GM19099 (cell line): ENCODE results near the gene SMARCAL1.

Experiments used
- POLR2A ChIP-seq: IDR thresholded peaks from 3 replicates; pipeline ENCODE4 v1.6.1; 2011; ENCODE audit warnings: low read depth; ENCODE audit not compliant: insufficient read length; ENCODE audit errors: extremely low read depth

The SMARCAL1 gene

DNA sequence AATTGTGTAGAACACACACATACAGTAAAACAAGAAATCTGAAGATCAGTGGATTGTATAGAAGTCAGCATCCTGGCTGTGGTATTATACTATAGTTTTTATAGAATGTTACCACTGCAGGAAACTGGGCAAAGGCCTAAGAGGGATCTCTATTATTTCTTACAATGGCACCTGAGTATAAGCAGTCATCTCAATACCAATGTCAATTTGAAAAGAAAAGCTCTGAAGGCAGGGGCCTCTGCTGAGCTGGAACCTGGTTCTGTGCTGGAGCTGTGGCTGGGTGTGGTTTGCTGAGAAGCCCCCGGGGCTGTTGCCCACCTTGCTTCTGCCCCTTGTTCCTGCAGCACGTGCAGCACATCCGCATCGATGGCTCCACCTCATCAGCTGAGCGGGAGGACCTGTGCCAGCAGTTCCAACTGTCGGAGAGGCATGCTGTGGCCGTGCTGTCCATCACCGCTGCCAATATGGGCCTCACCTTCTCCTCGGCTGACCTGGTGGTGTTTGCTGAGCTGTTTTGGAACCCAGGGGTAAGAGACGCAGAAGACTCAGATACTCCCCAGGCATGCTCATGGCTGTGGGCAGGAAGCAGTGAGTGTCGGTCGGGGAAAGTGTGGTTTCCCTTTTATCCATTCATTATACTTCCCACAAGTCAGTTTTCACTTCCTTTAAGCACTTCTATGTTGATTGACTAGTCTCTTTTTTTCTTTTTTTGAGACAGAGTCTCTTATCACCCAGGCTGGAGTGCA is 62.8 kb downstream of the SMARCAL1 start:
- TF ChIP-seq POLR2A = no peak

DNA sequence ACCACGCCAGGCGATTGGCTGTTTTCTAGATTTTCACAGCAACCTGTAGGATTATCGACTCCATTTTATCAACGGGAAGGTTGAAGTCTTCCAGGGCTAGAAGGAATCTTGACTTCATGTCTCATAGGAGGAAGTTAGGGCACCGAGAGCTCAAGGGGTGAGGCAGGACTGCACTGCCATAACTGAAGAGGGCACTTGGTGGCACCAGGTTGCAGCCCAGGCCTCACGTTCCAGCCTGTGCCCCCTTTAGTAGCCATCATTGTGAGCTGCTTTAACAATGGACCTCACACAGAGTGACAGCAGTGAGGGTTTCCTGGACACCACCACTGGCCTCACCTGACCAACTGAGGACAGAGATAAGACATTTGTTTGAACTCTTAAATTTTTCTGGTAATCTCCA is 63.5 kb downstream of the SMARCAL1 start:
- TF ChIP-seq POLR2A = no peak

GRCh38 chr2:216477283-216478035 is 65.2 kb downstream of the SMARCAL1 start:
- TF ChIP-seq POLR2A = no peak

DNA sequence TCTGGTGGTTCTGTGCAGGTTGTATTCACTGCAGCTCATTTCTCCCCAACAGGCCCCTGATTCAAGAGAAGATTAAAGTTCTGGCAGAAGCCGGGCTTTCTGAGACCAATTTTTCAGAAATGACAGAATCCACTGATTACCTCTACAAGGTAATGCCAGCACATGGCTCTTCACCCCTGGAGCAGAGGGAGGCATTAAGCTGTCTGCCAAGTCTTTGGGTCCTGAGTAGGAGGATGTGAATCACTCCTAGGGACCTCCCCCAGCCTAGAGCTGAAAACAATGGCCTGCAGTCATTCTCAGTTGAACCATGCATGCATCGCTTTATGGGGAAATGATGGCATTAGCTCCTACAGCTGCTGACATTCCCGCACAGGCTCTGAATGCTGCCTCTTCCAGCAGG is 65.9 kb downstream of the SMARCAL1 start:
- TF ChIP-seq POLR2A = no peak

DNA sequence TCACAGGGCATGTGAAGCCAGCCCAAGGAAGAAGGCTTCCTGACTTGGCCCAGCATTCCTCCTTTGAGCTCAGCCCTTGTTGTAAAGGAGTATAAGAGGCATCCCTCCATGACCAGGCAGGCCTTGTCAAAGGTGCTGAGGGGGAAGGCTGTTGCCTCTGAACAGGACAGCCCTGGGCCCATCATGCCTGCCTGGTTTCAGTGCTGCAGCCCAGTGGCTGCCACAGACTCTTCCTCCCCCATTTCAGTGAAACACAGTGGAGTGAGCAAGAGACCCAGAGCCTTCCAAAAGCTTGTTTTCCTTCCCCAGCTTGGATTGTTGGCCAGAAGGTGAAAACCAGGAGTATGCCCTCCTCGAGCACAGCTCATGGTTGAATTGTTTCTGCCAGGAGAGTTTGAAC is 66.5 kb downstream of the SMARCAL1 start:
- TF ChIP-seq POLR2A = no peak

- no peak for TF ChIP-seq POLR2A
Observed at GRCh38 chr2:216480221-216480620, 67.9 kb downstream of the SMARCAL1 start.

DNA sequence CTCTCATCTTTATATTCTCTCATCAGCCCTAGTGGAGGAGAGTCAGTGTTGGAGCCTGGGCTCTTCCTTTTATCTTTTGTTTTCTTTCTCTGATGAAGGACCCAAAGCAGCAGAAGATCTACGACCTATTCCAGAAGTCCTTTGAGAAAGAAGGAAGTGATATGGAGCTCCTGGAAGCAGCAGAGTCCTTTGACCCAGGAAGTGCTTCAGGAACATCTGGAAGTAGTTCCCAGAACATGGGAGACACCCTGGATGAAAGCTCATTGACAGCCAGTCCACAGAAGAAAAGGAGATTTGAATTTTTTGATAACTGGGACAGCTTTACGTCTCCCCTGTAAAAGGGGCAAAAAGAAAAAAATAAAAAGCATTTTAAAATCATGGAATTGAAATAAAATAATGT is 70.4 kb downstream of the SMARCAL1 start:
- TF ChIP-seq POLR2A = no peak

GRCh38 chr2:216485237-216485636 is 73.0 kb downstream of the SMARCAL1 start:
- no peak for TF ChIP-seq POLR2A

GRCh38 chr2:216485745-216486144 is 73.5 kb downstream of the SMARCAL1 start:
- no peak for TF ChIP-seq POLR2A

GRCh38 chr2:216486271-216486670 is 74.0 kb downstream of the SMARCAL1 start:
- TF ChIP-seq POLR2A = no peak

DNA sequence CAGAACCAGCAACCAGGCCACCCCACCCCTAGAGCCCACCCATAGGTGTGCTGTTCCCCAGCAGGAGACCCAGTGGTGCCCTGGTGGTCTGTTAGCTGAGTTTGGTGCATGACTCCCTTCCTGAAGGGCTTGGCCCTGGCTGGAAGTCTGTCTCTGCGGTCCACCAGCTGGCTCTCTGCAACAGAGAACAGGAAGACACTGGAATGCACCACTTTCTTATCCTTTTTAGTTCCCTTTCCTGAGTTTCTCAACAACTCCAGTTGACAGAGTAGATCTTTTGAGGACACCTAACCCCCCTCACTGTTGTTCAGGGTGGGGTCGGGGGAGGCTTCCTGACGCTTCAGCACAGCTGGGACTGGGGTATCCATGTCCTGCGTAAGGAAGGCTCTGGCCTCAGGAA is 74.4 kb downstream of the SMARCAL1 start:
- TF ChIP-seq POLR2A = no peak

DNA sequence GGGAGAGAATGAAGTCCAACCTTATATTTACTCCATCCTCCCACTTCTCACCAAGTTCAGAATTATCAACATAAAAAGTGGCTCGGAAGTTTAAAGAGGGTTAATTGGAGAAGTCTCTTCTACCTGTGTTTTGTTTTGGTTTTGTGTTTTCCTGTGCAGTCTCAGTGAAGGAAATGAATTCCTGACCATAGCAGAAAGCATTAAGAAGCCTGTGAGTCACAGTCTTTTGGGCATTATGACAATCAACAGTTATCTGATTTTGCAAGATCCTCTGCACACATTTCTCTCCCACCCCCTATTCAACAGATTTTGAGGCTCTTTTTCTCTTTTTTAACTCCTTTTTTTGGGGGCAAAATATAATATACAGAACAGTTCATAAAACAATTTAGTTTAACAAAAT is 77.8 kb downstream of the SMARCAL1 start:
- no peak for TF ChIP-seq POLR2A

DNA sequence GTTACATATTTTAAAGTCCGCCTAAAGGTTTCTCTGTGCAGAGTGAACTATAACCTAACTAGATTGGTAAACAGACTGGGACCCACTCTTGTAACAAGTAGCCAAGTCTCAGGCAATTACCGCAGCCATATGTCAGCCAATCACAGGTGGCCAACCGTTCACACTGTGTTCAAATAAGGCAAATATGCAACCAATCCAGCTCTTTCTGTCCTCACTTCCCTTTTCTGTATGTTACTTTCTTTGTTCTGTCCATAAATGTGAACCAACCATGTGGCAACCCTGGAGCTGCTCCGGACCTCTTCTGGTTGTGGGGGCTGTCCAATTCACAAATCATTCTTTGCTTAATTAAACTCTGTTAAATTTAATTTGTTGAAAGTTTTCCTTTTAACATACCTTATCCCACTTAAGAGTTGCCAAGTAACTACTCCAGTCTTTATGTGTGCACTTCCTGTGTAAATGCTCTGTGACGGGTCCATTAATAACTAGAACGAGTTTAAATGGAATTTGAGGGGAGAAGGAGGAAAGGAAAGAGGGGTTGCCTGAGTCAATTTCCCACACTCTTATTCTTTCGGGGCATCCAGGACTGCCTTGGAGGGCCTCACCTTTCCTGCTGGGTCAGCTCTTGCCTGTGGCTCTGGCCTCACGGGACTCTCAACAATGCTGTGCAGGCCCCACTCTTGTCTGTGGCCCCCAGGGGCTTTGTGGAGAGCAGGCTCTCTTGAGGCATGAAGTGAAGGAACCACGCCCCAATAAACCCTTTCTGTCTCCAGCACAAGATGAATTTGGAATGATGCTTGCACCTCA is 79.7 kb downstream of the SMARCAL1 start:
- TF ChIP-seq POLR2A = no peak

DNA sequence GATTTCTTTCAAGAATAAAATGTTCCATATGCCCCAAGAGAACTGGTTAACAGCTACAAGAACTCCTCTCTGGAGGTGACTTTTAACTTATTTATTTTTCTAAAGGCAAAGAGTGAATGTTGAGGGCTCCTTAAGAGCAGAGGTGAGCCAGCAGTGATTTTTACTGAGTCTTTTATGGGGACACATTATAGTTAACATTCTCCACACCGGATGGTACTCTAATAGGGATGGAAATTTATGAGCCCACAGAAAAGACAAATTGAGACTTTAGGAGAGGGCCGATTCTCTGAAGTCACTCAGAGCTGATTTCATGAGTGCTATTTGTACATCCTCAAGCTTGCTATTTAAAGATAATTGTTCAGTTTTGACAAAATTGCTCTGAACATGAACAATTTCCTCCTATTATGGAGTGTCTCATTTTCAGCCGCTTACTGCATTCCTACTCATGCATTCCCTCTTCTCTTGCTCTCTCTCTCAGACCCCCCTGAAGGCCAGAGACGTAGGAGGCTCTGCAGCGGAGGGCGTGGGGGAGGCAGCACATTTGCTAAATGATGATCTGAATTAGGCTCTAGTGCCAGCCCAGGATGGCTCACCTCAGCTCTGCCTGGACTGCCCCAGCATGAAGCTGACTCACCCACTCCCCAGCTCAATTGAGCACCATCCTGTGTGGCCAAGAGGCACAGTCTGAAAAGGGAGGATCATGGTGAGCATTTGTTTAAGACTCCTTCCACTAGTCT is 80.5 kb downstream of the SMARCAL1 start:
- TF ChIP-seq POLR2A = no peak

DNA sequence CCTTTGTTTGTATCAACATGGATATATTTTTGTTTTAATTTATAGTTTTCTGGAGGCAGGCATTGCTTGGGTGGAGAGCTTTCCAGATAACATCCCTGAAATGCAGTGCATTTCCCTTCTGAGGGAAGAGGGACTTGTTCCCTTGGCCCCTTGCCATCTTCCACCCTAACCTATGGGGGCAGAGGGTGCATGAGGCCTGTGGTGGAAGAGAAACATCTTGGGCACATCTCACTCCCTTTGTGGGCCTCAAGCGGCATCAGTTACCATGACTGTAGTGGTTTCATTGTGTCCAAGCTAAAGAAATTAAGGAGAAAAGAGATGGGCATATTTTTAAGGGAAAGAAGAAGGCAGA is 81.0 kb downstream of the SMARCAL1 start:
- TF ChIP-seq POLR2A = no peak

- no peak for TF ChIP-seq POLR2A
Observed at GRCh38 chr2:216495656-216496055, 83.4 kb downstream of the SMARCAL1 start.
